A673 (cell line): ENCODE measurements around the gene NRG3. TPM values are rescaled to one million over a fixed set of nuclear protein-coding genes. Genes with fewer than 3 reads are reported as not detected.

Experiments
- BruUV-seq: library from RNA; stranded (reverse); fragments of 400-500 nt; replicated peaks from 2 replicates; lab custom pipeline; 2021; lab: Mats Ljungman, UMichigan
- CTCF ChIA-PET: fragments of 300-600 bp; sonication (Branson Sonifier 250); formaldehyde crosslinking; loops from one replicate; lab custom pipeline; 2022; ENCODE audit warnings: antibody characterized with exemption; lab: Charles Lee
- POLR2A ChIA-PET: fragments of 300-600 bp; sonication (Branson Sonifier 250); formaldehyde crosslinking; loops from one replicate; lab custom pipeline; 2022; ENCODE audit warnings: antibody characterized with exemption; ENCODE audit not compliant: low non-redundant PET; lab: Charles Lee
- DNase-seq: peaks from one replicate; pipeline ENCODE4 v3.0.0-alpha.2; 2015; ENCODE audit warnings: low spot score
- H3K27ac ChIP-seq: fragments of 200-600 bp; sonication (generic); 2 replicates; pipeline ENCODE4 v1.5.1; 2016; ENCODE audit warnings: mixed run types, low read depth, mild to moderate bottlenecking, mixed read lengths, antibody characterized with exemption, low read length; ENCODE audit not compliant: poor library complexity, severe bottlenecking
- H3K27me3 ChIP-seq: fragments of 200-600 bp; sonication (generic); replicated peaks from 2 replicates; pipeline ENCODE4 v1.6.1; 2017; ENCODE audit warnings: mixed run types, low read depth, mild to moderate bottlenecking, mixed read lengths, antibody characterized with exemption, low read length; ENCODE audit not compliant: insufficient read depth, poor library complexity
- H3K36me3 ChIP-seq: fragments of 200-600 bp; sonication (generic); 2 replicates; pipeline ENCODE4 v1.6.1; 2016; ENCODE audit warnings: mixed run types, mild to moderate bottlenecking, mixed read lengths, antibody characterized with exemption, low read length; ENCODE audit not compliant: insufficient read depth, poor library complexity, severe bottlenecking
- H3K4me1 ChIP-seq: fragments of 200-600 bp; sonication (generic); 2 replicates; pipeline ENCODE4 v1.6.1; 2017; ENCODE audit warnings: mixed run types, mild to moderate bottlenecking, mixed read lengths, antibody characterized with exemption, low read length; ENCODE audit not compliant: insufficient read depth, poor library complexity, severe bottlenecking
- H3K4me3 ChIP-seq: fragments of 200-600 bp; sonication (generic); 2 replicates; pipeline ENCODE4 v1.5.1; 2016; ENCODE audit warnings: low read depth, mixed run types, mild to moderate bottlenecking, mixed read lengths, low read length; ENCODE audit not compliant: poor library complexity, severe bottlenecking
- H3K9me3 ChIP-seq: fragments of 200-600 bp; sonication (generic); 2 replicates; pipeline ENCODE4 v1.6.1; 2016; ENCODE audit warnings: mixed run types, low read depth, mild to moderate bottlenecking, mixed read lengths, antibody characterized with exemption, low read length; ENCODE audit not compliant: poor library complexity, severe bottlenecking
- CTCF ChIP-seq: fragments of 300-800, 200-600 bp; sonication (generic); conservative IDR thresholded peaks from 2 replicates; pipeline ENCODE4 v1.5.1; 2017; ENCODE audit warnings: low read depth, mild to moderate bottlenecking, antibody characterized with exemption, low read length, moderate library complexity, mixed read lengths
- EZH2 ChIP-seq: fragments of 200-600 bp; sonication (generic); IDR thresholded peaks from 2 replicates; pipeline ENCODE4 v1.6.1; 2017; ENCODE audit warnings: borderline replicate concordance, low read depth, mild to moderate bottlenecking, mixed read lengths, antibody characterized with exemption, low read length; ENCODE audit not compliant: poor library complexity, severe bottlenecking
- intact Hi-C: fragments of 100-400 bp; cut with micrococcal nuclease; formaldehyde crosslinking; loops from one replicate; pipeline ENCODE4 v1.10.0; 2022; ENCODE audit not compliant: unreplicated experiment
- total RNA-seq: library from RNA; stranded (reverse); gene quantifications from 2 replicates; pipeline ENCODE4 v1.2.3, GENCODE V29; 2021

NRG3 gene
- total RNA-seq, 1 experiment from 2014 or later: not detected

GRCh38 chr10:82722273-82722672 is 847.3 kb downstream of the NRG3 start:
- peaks cover 7% of the 10 kb centered on the region for H3K9me3 ChIP-seq
- H3K36me3 ChIP-seq: no peaks in the 10 kb centered on the region
- BruUV-seq: no TSS peak
- TF ChIP-seq EZH2 (no peak), CTCF (no peak)
- CTCF ChIA-PET: no interaction called here
- H3K27me3 ChIP-seq: no peaks in the 10 kb centered on the region
- POLR2A ChIA-PET: no interaction called here
- intact Hi-C loops: no loop called here
- H3K27ac ChIP-seq: no peak overlapping the region
- H3K4me3 ChIP-seq: no peak overlapping the region
- no peaks in the 10 kb centered on the region for H3K4me1 ChIP-seq
- DNase-seq: no peak

DNA sequence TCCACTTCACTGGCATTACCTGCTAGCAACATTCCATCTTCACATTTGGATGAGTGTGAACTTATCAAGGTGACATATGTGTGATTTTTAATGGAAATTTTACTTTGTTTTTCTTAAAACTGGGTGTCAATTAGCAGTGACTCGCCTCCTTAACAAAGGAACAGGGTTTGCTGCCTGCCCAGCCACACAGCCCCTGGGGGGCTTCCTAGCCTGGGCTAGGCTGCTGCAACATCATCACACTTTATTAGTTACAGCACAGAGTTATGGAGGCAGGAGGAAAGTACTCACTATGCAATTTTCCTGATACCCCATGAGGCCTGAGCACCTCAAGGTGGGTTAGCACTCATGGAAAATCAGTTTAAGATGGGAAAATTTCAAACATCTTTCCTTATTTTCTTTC is 861.3 kb downstream of the NRG3 start:
- CTCF ChIA-PET: no interaction called here
- no TSS peak for BruUV-seq
- H3K36me3 ChIP-seq: no peaks in the 10 kb centered on the region
- no peak for TF ChIP-seq EZH2
- no peak for TF ChIP-seq CTCF
- intact Hi-C loops: no loop called here
- no peak overlapping the region for H3K4me3 ChIP-seq
- POLR2A ChIA-PET: no interaction called here
- H3K27me3 ChIP-seq: no peaks in the 10 kb centered on the region
- H3K9me3 ChIP-seq: peaks cover 3% of the 10 kb centered on the region
- no peak for DNase-seq
- no peaks in the 10 kb centered on the region for H3K4me1 ChIP-seq
- no peak overlapping the region for H3K27ac ChIP-seq

DNA sequence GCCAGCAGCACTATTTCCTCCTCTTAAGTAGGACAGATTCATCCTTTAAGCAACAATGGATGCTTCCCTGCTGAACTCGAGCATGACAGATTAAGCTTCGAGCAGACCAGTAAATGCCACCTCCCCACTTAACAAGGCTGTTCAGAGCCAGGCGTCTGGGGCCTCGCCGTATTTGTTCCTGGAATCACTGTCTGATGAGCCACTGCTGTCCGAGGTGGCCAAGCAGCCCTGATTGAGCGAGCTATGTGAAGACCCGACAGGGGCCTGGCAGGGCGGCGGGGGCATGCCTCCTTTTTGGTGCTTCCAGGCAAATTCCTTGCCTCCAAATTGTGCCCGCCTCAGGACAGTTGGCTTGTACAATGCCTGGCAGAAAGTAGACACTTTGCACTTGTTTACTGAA is 862.6 kb downstream of the NRG3 start:
- no peaks in the 10 kb centered on the region for H3K4me1 ChIP-seq
- ChIA-PET CTCF (no interaction called here), POLR2A (no interaction called here)
- no peak overlapping the region for H3K27ac ChIP-seq
- H3K9me3 ChIP-seq: no peaks in the 10 kb centered on the region
- intact Hi-C loops: no loop called here
- BruUV-seq: no TSS peak
- no peaks in the 10 kb centered on the region for H3K36me3 ChIP-seq
- H3K27me3 ChIP-seq: no peaks in the 10 kb centered on the region
- no peak for DNase-seq
- TF ChIP-seq EZH2 (no peak), CTCF (no peak)
- no peak overlapping the region for H3K4me3 ChIP-seq
